Right lobe of liver (tissue), 6 donors: ENCODE measurements around the gene SPNS3. TPM values are rescaled to one million over a fixed set of nuclear protein-coding genes. Genes with fewer than 3 reads are reported as not detected.

Experiments
- ATAC-seq, 4 donors: fragments of 200-7000 bp; cut with Tn5 transposase; one replicate each; pipeline ENCODE4 v1.9.1; 2020; ENCODE audit warnings: mild to moderate bottlenecking in 4 of 4, moderate library complexity in 4 of 4
- DNase-seq, 3 donors: peaks; one replicate each; pipeline ENCODE4 v3.0.0-alpha.2; 2020
- H3K27ac ChIP-seq, 3 donors: fragments of 200-600 bp; one replicate each; pipeline ENCODE4 v1.8.0; 2022
- H3K27me3 ChIP-seq, 2 donors: fragments of 200-600 bp; one replicate each; pipeline ENCODE4 v1.8.0; 2022
- H3K36me3 ChIP-seq, 4 donors: fragments of 200-600 bp; sonication (generic) in 1 of 4; one replicate each; pipeline versions ENCODE4 v1.5.1 to v1.8.0; 2017 to 2022; ENCODE audit warnings: control low read depth in 1 of 4
- H3K4me1 ChIP-seq, 4 donors: fragments of 200-600 bp; sonication (generic) in 1 of 4; one replicate each; pipeline versions ENCODE4 v1.5.1 to v1.8.0; 2017 to 2022; ENCODE audit warnings: control low read depth in 1 of 4
- H3K4me3 ChIP-seq, 3 donors: fragments of 200-600 bp; one replicate each; pipeline ENCODE4 v1.8.0; 2022
- H3K9me3 ChIP-seq, 4 donors: fragments of 200-600 bp; sonication (generic) in 1 of 4; one replicate each; pipeline versions ENCODE4 v1.5.1 to v1.8.0; 2017 to 2022; ENCODE audit warnings: control low read depth in 1 of 4
- POLR2A ChIP-seq: fragments of 450-650 bp; IDR thresholded peaks from one replicate; pipeline ENCODE4 v1.6.1; 2017; ENCODE audit warnings: antibody characterized with exemption, mild to moderate bottlenecking
- WGBS: methylation state at CpG from one replicate; pipeline ENCODE4 v1.1.6; 2018; ENCODE audit warnings: low coverage, low lambda C conversion rate; ENCODE audit not compliant: insufficient coverage; ENCODE audit errors: missing lambda C conversion rate; 5-methylcytosine and 5-hydroxymethylcytosine counted together
- intact Hi-C, 2 donors: fragments of 100-400 bp; cut with DNase I; formaldehyde crosslinking; loops; one replicate each; pipeline versions ENCODE4 v1.11.2 to v1.14.1; 2022
- total RNA-seq, 6 experiments: library from RNA; depleted of rRNA in 2 of 6; stranded (reverse); fragments of >200 nt in 2 of 6; fragmentation: NEBNext Ultra II Directional in 3 of 6; extraction: Animal tissue kit (Norgen Biotek cat#: 25700) in 3 of 6; gene quantifications; one replicate each; pipeline versions ENCODE4 v1.1.0 to v1.2.4, GENCODE V29; 2016 to 2023
- TF ChIP-seq, protein P1 (sequence below), 4 donors: fragments of 200-600 bp in 3 of 4; fragments of 450-650 bp in 1 of 4; IDR thresholded peaks; one replicate each; pipeline versions ENCODE4 v1.5.1 to v1.8.0; 2016 to 2022; ENCODE audit warnings: antibody characterized with exemption in 4 of 4, mild to moderate bottlenecking in 2 of 4
- donor health status: DM: no; HTN: yes; CAD: no.
- donor health status: DM: no; HTN: no; CAD: no.
- donor health status: DM: no; HTN: no; CAD: no.
- donor health status: DM: no; HTN: yes; CAD: no.
- donor health status: DM: no; HTN: yes; CAD: no.

Gene SPNS3
- total RNA-seq, 6 experiments from 2014 or later, result not detected

DNA sequence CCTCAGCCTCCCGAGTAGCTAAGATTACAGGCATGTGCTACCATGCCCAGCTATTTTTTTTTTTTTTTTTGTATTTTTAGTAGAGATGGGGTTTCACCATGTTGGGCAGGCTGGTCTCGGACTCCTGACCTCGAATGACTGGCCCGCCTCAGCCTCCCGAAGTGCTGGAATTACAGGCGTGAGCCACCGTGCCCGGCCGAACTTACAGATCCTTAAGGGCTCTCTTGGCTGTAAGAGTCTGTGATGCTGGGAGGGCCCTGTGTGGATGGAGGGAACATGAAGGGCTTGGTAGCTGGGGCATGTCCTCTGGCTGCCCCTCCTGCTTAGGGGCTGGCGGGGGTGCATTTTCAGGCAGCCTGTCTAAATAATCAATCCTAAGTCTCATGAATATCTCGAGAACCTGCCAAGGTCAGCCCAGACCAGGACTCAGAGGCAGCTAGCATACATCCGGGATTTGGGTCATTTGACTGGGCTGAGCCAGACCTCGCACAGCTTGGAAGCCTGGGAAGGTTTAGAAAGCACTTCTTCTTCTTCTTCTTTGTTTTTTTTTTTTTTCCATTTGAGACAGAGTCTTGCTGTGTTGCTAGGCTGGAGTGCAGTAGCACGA, 17.1 kb downstream of the SPNS3 start:
- ATAC-seq (no peak), DNase-seq (no peak)
- Histone ChIP-seq H3K27me3 (no peaks in the 10 kb centered on the region), H3K9me3 (no peaks in the 10 kb centered on the region), H3K36me3 (no peaks in the 10 kb centered on the region), H3K4me3 (no peak overlapping the region), H3K4me1 (peaks cover 0 to 11% (median 2%) of the 10 kb centered on the region in 4 donors), H3K27ac (no peak overlapping the region)
- TF ChIP-seq, protein P1, sequence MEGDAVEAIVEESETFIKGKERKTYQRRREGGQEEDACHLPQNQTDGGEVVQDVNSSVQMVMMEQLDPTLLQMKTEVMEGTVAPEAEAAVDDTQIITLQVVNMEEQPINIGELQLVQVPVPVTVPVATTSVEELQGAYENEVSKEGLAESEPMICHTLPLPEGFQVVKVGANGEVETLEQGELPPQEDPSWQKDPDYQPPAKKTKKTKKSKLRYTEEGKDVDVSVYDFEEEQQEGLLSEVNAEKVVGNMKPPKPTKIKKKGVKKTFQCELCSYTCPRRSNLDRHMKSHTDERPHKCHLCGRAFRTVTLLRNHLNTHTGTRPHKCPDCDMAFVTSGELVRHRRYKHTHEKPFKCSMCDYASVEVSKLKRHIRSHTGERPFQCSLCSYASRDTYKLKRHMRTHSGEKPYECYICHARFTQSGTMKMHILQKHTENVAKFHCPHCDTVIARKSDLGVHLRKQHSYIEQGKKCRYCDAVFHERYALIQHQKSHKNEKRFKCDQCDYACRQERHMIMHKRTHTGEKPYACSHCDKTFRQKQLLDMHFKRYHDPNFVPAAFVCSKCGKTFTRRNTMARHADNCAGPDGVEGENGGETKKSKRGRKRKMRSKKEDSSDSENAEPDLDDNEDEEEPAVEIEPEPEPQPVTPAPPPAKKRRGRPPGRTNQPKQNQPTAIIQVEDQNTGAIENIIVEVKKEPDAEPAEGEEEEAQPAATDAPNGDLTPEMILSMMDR (IDR thresholded peaks at IDR 0.05), result no peak
- TF ChIP-seq POLR2A, result no peak
- 91% methylated on average over 13 of the region's 14 CpGs for WGBS
- intact Hi-C loops, result no loop called here

DNA sequence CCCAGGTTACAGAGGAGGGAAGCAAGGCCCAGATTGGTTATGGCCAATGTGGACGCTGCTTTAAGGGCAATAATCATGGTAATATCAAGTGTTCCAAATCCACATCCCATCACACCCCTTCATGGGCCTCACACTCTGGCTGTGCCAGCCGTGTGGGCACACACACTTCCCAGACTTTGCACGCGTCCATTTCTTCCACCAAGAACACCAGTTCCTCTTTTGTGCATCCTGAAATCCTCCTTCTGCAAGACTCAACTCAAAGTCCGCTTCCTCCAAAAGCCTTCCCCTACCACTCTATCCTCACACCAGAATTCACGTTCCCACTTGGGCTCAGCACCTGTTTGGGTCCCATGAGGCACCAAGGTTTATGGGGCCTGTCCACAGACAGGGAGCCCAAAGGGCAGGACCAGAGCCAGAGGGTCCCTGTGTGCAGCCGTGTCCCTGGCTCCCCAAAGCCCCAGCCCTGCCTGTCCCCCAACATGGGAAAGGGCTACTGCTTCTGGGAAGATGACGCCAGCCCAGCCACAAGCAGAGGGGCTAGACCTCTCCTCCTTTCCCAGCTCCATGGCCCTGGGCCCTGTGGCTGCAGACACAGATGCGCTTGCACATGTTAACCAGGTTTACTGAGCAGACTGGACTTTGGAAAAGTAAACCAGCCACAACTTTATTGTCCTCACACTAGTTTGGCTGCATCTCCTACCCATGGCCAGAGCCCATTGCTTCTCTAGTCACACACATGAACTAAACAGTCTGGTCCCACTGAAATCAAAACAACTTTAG, 20.3 kb downstream of the SPNS3 start:
- WGBS, result 59% methylated on average over 6 of the region's 9 CpGs
- intact Hi-C loops, result no loop called here
- TF ChIP-seq POLR2A, result no peak
- TF ChIP-seq, protein P1 (IDR thresholded peaks at IDR 0.05), result no peak
- Histone ChIP-seq H3K36me3 (no peaks in the 10 kb centered on the region), H3K27ac (peak overlapping the region in 1 of 3 donors; percentile 49), H3K9me3 (no peaks in the 10 kb centered on the region), H3K4me3 (no peak overlapping the region), H3K27me3 (no peaks in the 10 kb centered on the region), H3K4me1 (peaks cover 0 to 11% (median 2%) of the 10 kb centered on the region in 4 donors)
- ATAC-seq (peak; percentile 93 to 97 (median 96)), DNase-seq (peak; percentile 46 to 79 (median 72))

DNA sequence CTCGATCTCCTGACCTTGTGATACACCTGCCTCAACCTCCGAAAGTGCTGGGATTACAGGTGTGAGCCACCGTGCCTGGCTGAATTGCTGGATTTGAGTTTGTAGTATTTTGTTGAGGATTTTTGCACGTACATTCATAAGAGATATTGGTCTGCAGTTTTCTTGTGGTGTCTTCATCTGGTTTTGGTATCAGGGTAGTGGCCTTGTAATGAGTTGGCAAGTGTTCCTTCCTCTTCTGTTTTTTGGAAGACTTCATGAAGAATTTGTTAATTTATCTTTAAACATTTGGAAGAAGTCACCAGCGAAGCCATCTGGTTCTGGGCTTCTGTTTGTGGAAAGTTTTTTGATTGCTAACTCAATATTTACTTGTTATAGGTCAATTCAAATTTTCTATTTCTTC, 26.9 kb downstream of the SPNS3 start:
- DNase-seq (no peak), ATAC-seq (no peak)
- H3K27me3 ChIP-seq, result no peaks in the 10 kb centered on the region
- no peaks in the 10 kb centered on the region for H3K9me3 ChIP-seq
- H3K36me3 ChIP-seq, result no peaks in the 10 kb centered on the region
- H3K27ac ChIP-seq, result no peak overlapping the region
- H3K4me3 ChIP-seq, result no peak overlapping the region
- intact Hi-C loops, result no loop called here
- 74% methylated on average over 5 of the region's 5 CpGs for WGBS
- TF ChIP-seq, protein P1 (IDR thresholded peaks at IDR 0.05), result no peak
- no peak for TF ChIP-seq POLR2A
- no peaks in the 10 kb centered on the region for H3K4me1 ChIP-seq

DNA sequence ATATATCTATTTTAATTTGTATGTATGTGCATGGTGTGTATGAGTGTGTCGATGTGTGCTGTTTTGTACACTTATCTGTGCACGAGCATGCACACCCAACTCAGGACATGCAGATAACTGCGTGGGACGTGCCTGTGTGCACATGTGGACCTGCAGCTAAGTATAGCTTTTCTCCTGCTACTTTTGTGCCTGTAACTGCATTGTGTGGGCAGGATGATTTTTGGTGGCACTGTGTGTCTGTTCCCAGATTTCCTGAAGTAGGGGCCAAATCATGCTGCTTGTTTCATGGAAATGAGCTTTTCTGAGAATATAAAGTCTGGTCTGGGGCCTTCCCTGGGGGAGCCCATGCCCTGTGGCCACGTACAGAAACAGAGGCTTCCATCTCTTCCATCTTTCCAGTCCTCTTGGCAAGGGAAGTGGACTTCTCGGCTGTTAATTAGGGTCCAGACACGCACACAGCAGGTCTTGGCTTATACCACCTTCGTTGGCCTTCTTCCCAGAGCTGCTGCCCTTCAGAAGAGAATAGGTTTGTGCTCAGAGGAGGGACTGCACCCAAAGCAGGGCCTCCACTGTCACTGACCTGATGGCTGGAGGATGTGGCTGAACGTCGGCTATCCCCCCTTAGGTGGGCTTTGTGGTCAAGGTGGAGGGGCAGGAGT, 30.2 kb downstream of the SPNS3 start:
- ATAC-seq, result no peak
- Histone ChIP-seq H3K4me3 (no peak overlapping the region), H3K27me3 (no peaks in the 10 kb centered on the region), H3K36me3 (no peaks in the 10 kb centered on the region), H3K27ac (no peak overlapping the region), H3K9me3 (no peaks in the 10 kb centered on the region), H3K4me1 (no peaks in the 10 kb centered on the region)
- WGBS, result 79% methylated on average over 3 of the region's 10 CpGs
- TF ChIP-seq, protein P1 (IDR thresholded peaks at IDR 0.05), result no peak
- no peak for TF ChIP-seq POLR2A
- intact Hi-C loops, result no loop called here
- DNase-seq, result no peak
